H9 (cell line): ENCODE data around the gene KIF21A. TPM values are rescaled to one million over a fixed set of nuclear protein-coding genes. Genes with fewer than 3 reads are reported as not detected.

Source experiments
- DNase-seq: peaks from one replicate; pipeline ENCODE4 v3.0.0-alpha.2; 2017
- H2AFZ ChIP-seq: one replicate; pipeline ENCODE4 v1.6.1; 2013; ENCODE audit warnings: mild to moderate bottlenecking, low read length, control low read depth, moderate library complexity
- H2AK5ac ChIP-seq: 2 replicates; pipeline ENCODE4 v1.6.1; 2013; ENCODE audit warnings: low read length, control low read depth, mixed read lengths; ENCODE audit not compliant: insufficient read length
- H2BK120ac ChIP-seq: one replicate; pipeline ENCODE4 v1.6.1; 2013; ENCODE audit warnings: low read depth, mild to moderate bottlenecking, low read length, control low read depth, inconsistent platforms; ENCODE audit not compliant: poor library complexity, severe bottlenecking
- H2BK12ac ChIP-seq: 2 replicates; pipeline ENCODE4 v1.6.1; 2013; ENCODE audit warnings: low read length, control low read depth, mixed read lengths, low read depth; ENCODE audit not compliant: insufficient read length
- H2BK15ac ChIP-seq: 2 replicates; pipeline ENCODE4 v1.6.1; 2013; ENCODE audit warnings: low read depth, low read length, control low read depth
- H2BK20ac ChIP-seq: one replicate; pipeline ENCODE4 v1.6.1; 2013; ENCODE audit warnings: low read depth, mild to moderate bottlenecking, low read length, control low read depth, inconsistent platforms; ENCODE audit not compliant: poor library complexity, severe bottlenecking
- H2BK5ac ChIP-seq: 2 replicates; pipeline ENCODE4 v1.6.1; 2013; ENCODE audit warnings: low read length, control low read depth, mixed read lengths; ENCODE audit not compliant: insufficient read length
- H3K14ac ChIP-seq: 2 replicates; pipeline ENCODE4 v1.6.1; 2013; ENCODE audit warnings: low read length, control low read depth; ENCODE audit not compliant: insufficient read depth
- H3K18ac ChIP-seq: 2 replicates; pipeline ENCODE4 v1.6.1; 2013; ENCODE audit warnings: low read depth, mild to moderate bottlenecking, mixed read lengths, low read length, control low read depth; ENCODE audit not compliant: insufficient read length
- H3K23ac ChIP-seq: 2 replicates; pipeline ENCODE4 v1.6.1; 2013; ENCODE audit warnings: low read length, control low read depth, mixed read lengths, low read depth; ENCODE audit not compliant: insufficient read length
- H3K23me2 ChIP-seq: 2 replicates; pipeline ENCODE4 v1.6.1; 2013; ENCODE audit warnings: low read depth, mild to moderate bottlenecking, mixed read lengths, low read length, control low read depth; ENCODE audit not compliant: insufficient read length, poor library complexity, severe bottlenecking
- H3K27ac ChIP-seq: 2 replicates; pipeline ENCODE4 v1.5.1; 2013; ENCODE audit warnings: low read length, control low read depth, mixed read lengths, low read depth; ENCODE audit not compliant: insufficient read length
- H3K27me3 ChIP-seq: 2 replicates; pipeline ENCODE4 v1.6.1; 2013; ENCODE audit warnings: low read length, control low read depth, inconsistent platforms; ENCODE audit not compliant: insufficient read depth
- H3K4ac ChIP-seq: 2 replicates; pipeline ENCODE4 v1.6.1; 2013; ENCODE audit warnings: low read depth, mild to moderate bottlenecking, control low read depth, inconsistent platforms, low read length, moderate library complexity
- H3K4me1 ChIP-seq: 2 replicates; pipeline ENCODE4 v1.6.1; 2013; ENCODE audit warnings: low read length, control low read depth, inconsistent platforms; ENCODE audit not compliant: insufficient read depth
- H3K4me2 ChIP-seq: 2 replicates; pipeline ENCODE4 v1.6.1; 2013; ENCODE audit warnings: low read length, control low read depth, mixed read lengths; ENCODE audit not compliant: insufficient read length, insufficient read depth
- H3K56ac ChIP-seq: 2 replicates; pipeline ENCODE4 v1.6.1; 2013; ENCODE audit warnings: low read depth, mild to moderate bottlenecking, mixed read lengths, low read length, control low read depth; ENCODE audit not compliant: insufficient read length
- H3K79me1 ChIP-seq: 2 replicates; pipeline ENCODE4 v1.6.1; 2013; ENCODE audit warnings: low read depth, mild to moderate bottlenecking, moderate library complexity, low read length, control low read depth, inconsistent platforms; ENCODE audit not compliant: insufficient read depth, poor library complexity, severe bottlenecking
- H3K79me2 ChIP-seq: 2 replicates; pipeline ENCODE4 v1.6.1; 2013; ENCODE audit warnings: low read length, control low read depth, inconsistent platforms; ENCODE audit not compliant: insufficient read depth
- H3K9ac ChIP-seq: 2 replicates; pipeline ENCODE4 v1.6.1; 2013; ENCODE audit warnings: low read length, control low read depth, mixed read lengths; ENCODE audit not compliant: insufficient read length; ENCODE audit errors: extremely low read depth
- H3K9me3 ChIP-seq: one replicate; pipeline ENCODE4 v1.6.1; 2013; ENCODE audit warnings: low read depth, low read length, inconsistent platforms; ENCODE audit not compliant: control insufficient read depth
- H3T11ph ChIP-seq: one replicate; pipeline ENCODE4 v1.6.1; 2013; ENCODE audit warnings: mild to moderate bottlenecking, low read length, control low read depth, inconsistent platforms
- H4K20me1 ChIP-seq: one replicate; pipeline ENCODE4 v1.6.1; 2013; ENCODE audit not compliant: control insufficient read depth, insufficient read length, insufficient read depth
- H4K5ac ChIP-seq: 2 replicates; pipeline ENCODE4 v1.6.1; 2013; ENCODE audit warnings: low read depth, mild to moderate bottlenecking, mixed read lengths, low read length, control low read depth; ENCODE audit not compliant: insufficient read length
- H4K8ac ChIP-seq: replicated peaks from 2 replicates; pipeline ENCODE4 v1.6.1; 2013; ENCODE audit warnings: low read length, control low read depth, mixed read lengths, low read depth; ENCODE audit not compliant: insufficient read length
- H4K91ac ChIP-seq: 2 replicates; pipeline ENCODE4 v1.6.1; 2013; ENCODE audit warnings: low read depth, mild to moderate bottlenecking, moderate library complexity, mixed read lengths, low read length, control low read depth; ENCODE audit not compliant: insufficient read length
- H3K27ac Mint-ChIP-seq, 3 experiments: 2 replicates in 2 of 3; 3 replicates in 1 of 3; pipeline ENCODE4 v1.8.0; 2020 to 2021; ENCODE audit warnings: mixed read lengths in 3 of 3, mild to moderate bottlenecking in 1 of 3, moderate library complexity in 1 of 3
- H3K27me3 Mint-ChIP-seq: 2 replicates; pipeline ENCODE4 v1.8.0; 2021; ENCODE audit warnings: low read depth, mild to moderate bottlenecking, moderate library complexity, mixed read lengths
- H3K36me3 Mint-ChIP-seq, 3 experiments: 2 replicates in 2 of 3; 3 replicates in 1 of 3; pipeline ENCODE4 v1.8.0; 2020 to 2021; ENCODE audit warnings: low read depth in 3 of 3, mixed read lengths in 3 of 3; ENCODE audit not compliant: insufficient read depth in 1 of 3
- H3K4me1 Mint-ChIP-seq, 2 experiments: 2 replicates each; pipeline ENCODE4 v1.8.0; 2020; ENCODE audit warnings: mixed read lengths in 2 of 2
- H3K4me3 Mint-ChIP-seq, 2 experiments: 2 replicates in 1 of 2; 3 replicates in 1 of 2; pipeline ENCODE4 v1.8.0; 2020 to 2021; ENCODE audit warnings: mild to moderate bottlenecking in 2 of 2, mixed read lengths in 2 of 2, moderate library complexity in 1 of 2
- H3K9me3 Mint-ChIP-seq, 2 experiments: 2 replicates in 1 of 2; 3 replicates in 1 of 2; pipeline ENCODE4 v1.8.0; 2020; ENCODE audit warnings: mild to moderate bottlenecking in 2 of 2, mixed read lengths in 2 of 2, moderate library complexity in 1 of 2
- CTCF ChIP-seq: fragments of 200-600 bp; sonication (generic); conservative IDR thresholded peaks from 3 replicates; pipeline ENCODE4 v1.8.0; 2021; ENCODE audit warnings: antibody characterized with exemption, mild to moderate bottlenecking
- WGBS: extraction: QIAGEN DNeasy Blood & Tissue Kit; methylation state at CpG from one replicate; pipeline ENCODE4 v1.1.7; 2013; ENCODE audit warnings: missing lambda C conversion rate, low lambda C conversion rate, mixed read lengths; ENCODE audit not compliant: insufficient read length; ENCODE audit errors: extremely low coverage; 5-methylcytosine and 5-hydroxymethylcytosine counted together
- total RNA-seq: library from RNA; stranded (reverse); gene quantifications from 2 replicates; pipeline ENCODE4 v1.2.1, GENCODE V29; 2021

KIF21A gene
- total RNA-seq, 1 experiment from 2014 or later = 17.2 TPM

- WGBS = no CpG with 5 or more reads among the region's 2 CpGs
Observed at GRCh38 chr12:39369756-39370155, 73.2 kb downstream of the KIF21A start.

More at GRCh38 chr12:39369756-39370155, 73.2 kb downstream of the KIF21A start:
- peaks cover 1 to 13% (median 8%) of the 10 kb centered on the region in 3 experiments; a peak in 5 of 7 replicates for H3K36me3 Mint-ChIP-seq
- H3K9me3 Mint-ChIP-seq = no peaks in the 10 kb centered on the region
- no peak overlapping the region for H4K5ac ChIP-seq
- TF ChIP-seq CTCF = no peak
- no peaks in the 10 kb centered on the region for H3K79me1 ChIP-seq
- H2BK5ac ChIP-seq = no peak overlapping the region
- H4K91ac ChIP-seq = no peak overlapping the region
- no peak overlapping the region for H2AFZ ChIP-seq
- no peaks in the 10 kb centered on the region for H4K20me1 ChIP-seq
- no peak overlapping the region for H2BK120ac ChIP-seq
- H3K23me2 ChIP-seq = no peaks in the 10 kb centered on the region
- H3K79me2 ChIP-seq = no peaks in the 10 kb centered on the region
- H4K8ac ChIP-seq = no peak overlapping the region
- H3K4me2 ChIP-seq = no peak overlapping the region
- no peak overlapping the region for H3T11ph ChIP-seq
- H2BK15ac ChIP-seq = no peak overlapping the region
- H3K4ac ChIP-seq = no peak overlapping the region
- H3K27ac ChIP-seq = no peak overlapping the region
- no peak overlapping the region for H3K4me3 Mint-ChIP-seq
- no peaks in the 10 kb centered on the region for H3K27me3 ChIP-seq
- H3K9me3 ChIP-seq = no peaks in the 10 kb centered on the region
- no peak overlapping the region for H3K18ac ChIP-seq
- H2BK20ac ChIP-seq = no peak overlapping the region
- H3K27ac Mint-ChIP-seq = no peak overlapping the region
- no peak overlapping the region for H3K9ac ChIP-seq
- H3K14ac ChIP-seq = no peak overlapping the region
- no peak overlapping the region for H3K56ac ChIP-seq
- no peak overlapping the region for H3K23ac ChIP-seq
- H3K27me3 Mint-ChIP-seq = no peaks in the 10 kb centered on the region
- H3K4me1 Mint-ChIP-seq = peaks cover 11 to 18% of the 10 kb centered on the region in 2 experiments
- H2BK12ac ChIP-seq = no peak overlapping the region
- DNase-seq = no peak
- H3K4me1 ChIP-seq = peaks cover 7% of the 10 kb centered on the region; the same call in 1 of the 2 replicates
- no peak overlapping the region for H2AK5ac ChIP-seq
